ENCODE results near the gene MXI1.

GRCh38 chr10:110179220-110179619 is 28.2 kb upstream of the MXI1 start:
- no peak for TF ChIP-seq RARB (CRISPR knock-in tag; IDR thresholded peaks at IDR 0.05)
- no peak for TF ChIP-seq PPARA (CRISPR knock-in tag; IDR thresholded peaks at IDR 0.05; ENCODE audit: borderline replicate concordance)
- no peak for TF ChIP-seq PATZ1 (CRISPR knock-in tag; IDR thresholded peaks at IDR 0.05; ENCODE audit: borderline replicate concordance)
- no peak for TF ChIP-seq CSRNP3 (CRISPR knock-in tag; IDR thresholded peaks at IDR 0.05)
- TF ChIP-seq ZNF8 (CRISPR knock-in tag; IDR thresholded peaks at IDR 0.05): no peak
- TF ChIP-seq ISL1 (CRISPR knock-in tag; IDR thresholded peaks at IDR 0.05): no peak
- TF ChIP-seq TOX (CRISPR knock-in tag; IDR thresholded peaks at IDR 0.05; ENCODE audit: borderline replicate concordance): no peak
- no peak for TF ChIP-seq TSHZ2 (CRISPR knock-in tag; IDR thresholded peaks at IDR 0.05)
- no peak for TF ChIP-seq CREB5 (CRISPR knock-in tag; IDR thresholded peaks at IDR 0.05; ENCODE audit: low read depth)
- TF ChIP-seq ZNF70 (CRISPR knock-in tag; IDR thresholded peaks at IDR 0.05): no peak
- TF ChIP-seq ARNTL (CRISPR knock-in tag; IDR thresholded peaks at IDR 0.05; ENCODE audit: borderline replicate concordance, low read depth): no peak
- TF ChIP-seq ZFP30 (CRISPR knock-in tag; IDR thresholded peaks at IDR 0.05): no peak
- TF ChIP-seq ZFP3 (CRISPR knock-in tag; IDR thresholded peaks at IDR 0.05): no peak
